Lung (tissue), 12 donors: ENCODE results near the gene TMEM234. TPM values are rescaled to one million over a fixed set of nuclear protein-coding genes. Genes with fewer than 3 reads are reported as not detected.

Experiments
- ATAC-seq: fragments of 200-7000 bp; cut with Tn5 transposase; one replicate; pipeline ENCODE4 v1.9.1; 2020; ENCODE audit warnings: moderate number of reproducible peaks; ENCODE audit not compliant: insufficient read depth, low FRiP score
- DNase-seq, 3 donors: peaks; one replicate each; pipeline ENCODE4 v3.0.0-alpha.2; 2013 to 2017
- H3K27ac ChIP-seq, 2 donors: one replicate each; pipeline ENCODE4 v1.5.1; 2013; ENCODE audit warnings: mild to moderate bottlenecking in 2 of 2, moderate library complexity in 2 of 2, control low read depth in 1 of 2, inconsistent platforms in 1 of 2, low read depth in 1 of 2, low read length in 1 of 2
- H3K27me3 ChIP-seq, 3 donors: one replicate each; pipeline ENCODE4 v1.5.1; 2013; ENCODE audit warnings: low read length in 2 of 3; ENCODE audit not compliant: control insufficient read depth in 3 of 3, insufficient read depth in 3 of 3
- H3K36me3 ChIP-seq, 4 donors: one replicate each; pipeline ENCODE4 v1.5.1; 2013; ENCODE audit warnings: low read length in 4 of 4, mild to moderate bottlenecking in 1 of 4, moderate library complexity in 1 of 4; ENCODE audit not compliant: control insufficient read depth in 4 of 4, insufficient read depth in 4 of 4
- H3K4me1 ChIP-seq, 5 donors: one replicate each; pipeline ENCODE4 v1.5.1; 2013; ENCODE audit warnings: low read length in 5 of 5, mild to moderate bottlenecking in 2 of 5, moderate library complexity in 1 of 5; ENCODE audit not compliant: control insufficient read depth in 5 of 5, insufficient read depth in 5 of 5
- H3K4me3 ChIP-seq: one replicate; pipeline ENCODE4 v1.5.1; 2013; ENCODE audit warnings: mild to moderate bottlenecking, control low read depth, moderate library complexity
- H3K9ac ChIP-seq, 2 donors: one replicate each; pipeline ENCODE4 v1.5.1; 2013; ENCODE audit warnings: low read length in 2 of 2, control low read depth in 1 of 2; ENCODE audit not compliant: insufficient read depth in 1 of 2
- H3K9me3 ChIP-seq, 4 donors: one replicate each; pipeline ENCODE4 v1.5.1; 2013; ENCODE audit warnings: low read length in 3 of 4, mild to moderate bottlenecking in 1 of 4, moderate library complexity in 1 of 4; ENCODE audit not compliant: control insufficient read depth in 4 of 4, insufficient read depth in 3 of 4
- WGBS, 2 donors: extraction: QIAGEN DNeasy Blood & Tissue Kit; methylation state at CpG; one replicate each; pipeline ENCODE4 v1.1.7; 2013; 5-methylcytosine and 5-hydroxymethylcytosine counted together
- polyA plus RNA-seq, 2 donors: library from polyadenylated mRNA; stranded (reverse); fragments of 200-250 nt; gene quantifications; one replicate each; pipeline ENCODE4 v1.2.1, GENCODE V29; 2013
- total RNA-seq, 2 donors: library from RNA; depleted of rRNA in 1 of 2; stranded (reverse); fragments of >200 nt in 1 of 2; gene quantifications; one replicate each; pipeline ENCODE4 v1.2.1, GENCODE V29; 2014 to 2021
- TF ChIP-seq, protein P1 (sequence below): IDR thresholded peaks from 2 replicates; pipeline ENCODE4 v1.5.1; 2012; ENCODE audit warnings: mild to moderate bottlenecking; ENCODE audit errors: control extremely low read depth, extremely low read depth
- donor health status: control.
- donor health status: control.
- donor health status: Bipolar disorder and iron deficiency.
- donor health status: healthy.
- donor health status: DM: yes; HTN: yes; CAD: no.

The TMEM234 gene
- total and polyA plus RNA-seq, 4 donors: 17.1 to 30.2 (median 23.6) TPM

DNA sequence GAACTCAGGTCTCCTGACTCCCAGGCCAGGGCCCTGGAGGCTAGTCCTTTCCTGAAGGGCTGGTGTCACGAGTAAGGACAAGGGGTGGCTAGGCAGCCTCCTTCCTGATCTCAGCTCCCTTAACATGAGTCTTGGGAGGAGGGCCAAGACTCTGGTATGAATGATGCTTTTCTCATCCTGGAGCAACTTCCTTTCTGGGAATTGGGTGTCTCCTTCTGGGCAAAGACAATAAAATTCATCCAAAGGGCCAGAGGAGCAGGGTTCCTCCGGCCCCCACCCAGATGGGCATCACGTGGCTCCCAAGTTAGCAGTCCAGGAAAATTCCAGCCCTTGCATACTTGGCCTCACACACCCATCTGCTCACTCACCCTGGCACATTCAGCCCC, 24.7 kb upstream of the TMEM234 start, which contains the start of gene FAM167B:
FAM167B (plus strand) TSS at position 335 of the 386 bp plus-strand sequence. CDS start 200 bp downstream, outside the sequence.
- Histone ChIP-seq H3K36me3 (no peaks in the 10 kb centered on the region), H3K9ac (no peak within 1 kb of the TSS), H3K27ac (peak within 1 kb of the TSS; percentile 51 to 79), H3K4me1 (peaks cover 0 to 20% (median 0%) of the 10 kb centered on the region in 5 donors), H3K27me3 (no peaks in the 10 kb centered on the region), H3K9me3 (no peaks in the 10 kb centered on the region), H3K4me3 (peak within 1 kb of the TSS; percentile 5)
- TF ChIP-seq, protein P1, sequence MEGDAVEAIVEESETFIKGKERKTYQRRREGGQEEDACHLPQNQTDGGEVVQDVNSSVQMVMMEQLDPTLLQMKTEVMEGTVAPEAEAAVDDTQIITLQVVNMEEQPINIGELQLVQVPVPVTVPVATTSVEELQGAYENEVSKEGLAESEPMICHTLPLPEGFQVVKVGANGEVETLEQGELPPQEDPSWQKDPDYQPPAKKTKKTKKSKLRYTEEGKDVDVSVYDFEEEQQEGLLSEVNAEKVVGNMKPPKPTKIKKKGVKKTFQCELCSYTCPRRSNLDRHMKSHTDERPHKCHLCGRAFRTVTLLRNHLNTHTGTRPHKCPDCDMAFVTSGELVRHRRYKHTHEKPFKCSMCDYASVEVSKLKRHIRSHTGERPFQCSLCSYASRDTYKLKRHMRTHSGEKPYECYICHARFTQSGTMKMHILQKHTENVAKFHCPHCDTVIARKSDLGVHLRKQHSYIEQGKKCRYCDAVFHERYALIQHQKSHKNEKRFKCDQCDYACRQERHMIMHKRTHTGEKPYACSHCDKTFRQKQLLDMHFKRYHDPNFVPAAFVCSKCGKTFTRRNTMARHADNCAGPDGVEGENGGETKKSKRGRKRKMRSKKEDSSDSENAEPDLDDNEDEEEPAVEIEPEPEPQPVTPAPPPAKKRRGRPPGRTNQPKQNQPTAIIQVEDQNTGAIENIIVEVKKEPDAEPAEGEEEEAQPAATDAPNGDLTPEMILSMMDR: no peak
- ATAC-seq (no peak), DNase-seq (peak in 2 of 3 donors; percentile 40 to 69)
- WGBS, 2 donors: 45 to 63% methylated on average over 3 of the region's 3 CpGs

DNA sequence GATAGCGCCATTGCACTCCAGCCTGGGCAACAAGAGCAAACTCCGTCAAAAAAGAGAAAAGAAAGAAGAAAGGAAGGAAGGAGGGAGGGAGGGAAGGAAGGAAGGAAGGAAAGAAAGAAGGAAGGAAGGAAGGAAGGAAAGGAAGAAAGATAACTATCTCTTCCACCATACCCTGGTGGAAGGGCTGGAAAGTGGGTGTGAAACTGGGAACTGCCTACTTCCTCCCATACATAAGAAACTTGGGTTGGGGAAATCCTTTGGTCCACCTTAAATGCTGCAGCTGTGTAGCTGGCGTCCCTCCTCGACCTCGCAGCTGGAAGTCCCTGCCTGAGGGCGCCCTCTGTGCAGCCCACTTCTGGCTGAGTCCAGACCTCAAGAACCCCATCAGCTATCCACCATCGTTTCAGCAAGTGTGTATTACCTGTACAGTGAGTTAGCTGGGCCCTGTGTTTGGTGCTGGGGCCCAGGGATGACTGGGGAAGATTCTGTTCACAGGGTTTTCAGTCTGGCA, 20.2 kb upstream of the TMEM234 start:
- TF ChIP-seq, protein P1: no peak
- H3K4me1 ChIP-seq: peaks cover 0 to 33% (median 2%) of the 10 kb centered on the region in 5 donors
- H3K27me3 ChIP-seq: no peaks in the 10 kb centered on the region
- no peaks in the 10 kb centered on the region for H3K36me3 ChIP-seq
- WGBS, 2 donors: 27 to 33% methylated on average over 7 of the region's 7 CpGs
- no peak overlapping the region for H3K9ac ChIP-seq
- peak; percentile 46 to 78 (median 71) for DNase-seq
- peak overlapping the region in 1 of 2 donors; percentile 43 for H3K27ac ChIP-seq
- no peak for ATAC-seq
- H3K4me3 ChIP-seq: no peak overlapping the region
- no peaks in the 10 kb centered on the region for H3K9me3 ChIP-seq

DNA sequence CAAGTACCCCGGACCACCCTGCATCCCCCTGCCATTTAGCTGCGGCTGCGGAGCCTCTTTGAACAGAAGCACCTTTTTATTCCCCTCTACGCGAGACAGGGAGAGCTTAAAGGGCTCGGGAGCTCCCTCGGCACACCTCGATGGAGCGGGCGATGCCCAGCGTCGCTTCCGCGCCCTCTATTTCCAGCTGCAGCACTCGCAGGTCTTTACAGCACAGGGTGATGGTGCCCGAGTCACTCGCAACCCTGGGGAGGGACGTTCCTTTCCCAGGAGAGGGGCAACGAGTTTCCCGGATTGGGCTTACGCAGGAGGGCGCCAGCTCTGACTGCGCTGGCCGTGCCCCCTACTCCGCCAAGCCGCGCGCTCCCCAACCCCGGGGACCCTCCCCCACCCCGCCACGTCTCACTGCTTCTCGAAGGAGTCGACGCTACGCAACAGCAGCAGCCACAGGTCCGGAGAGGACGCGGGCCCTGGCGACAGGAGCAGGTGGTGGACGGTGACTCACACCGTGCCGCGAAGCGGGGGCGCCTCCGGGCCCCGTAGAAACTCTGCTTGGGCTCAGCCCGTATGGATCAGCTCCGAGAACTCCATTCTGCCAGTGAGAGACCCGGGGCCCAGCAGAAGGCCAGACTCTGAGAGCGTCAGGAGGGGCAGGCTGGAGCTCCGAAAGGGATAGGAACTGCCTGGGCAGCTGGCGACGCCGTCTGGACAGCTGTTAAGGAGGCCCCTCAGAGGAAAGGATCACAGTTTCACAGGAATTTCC, 19.0 kb upstream of the TMEM234 start:
- ATAC-seq: peak; percentile 60
- WGBS, 2 donors: 1 to 2% methylated on average over 55 of the region's 55 CpGs

More for the DNA sequence above, 19.0 kb upstream of the TMEM234 start:
- Histone ChIP-seq H3K9ac (peak overlapping the region; percentile 63 to 65), H3K27me3 (no peaks in the 10 kb centered on the region), H3K36me3 (no peaks in the 10 kb centered on the region), H3K4me3 (peak overlapping the region; percentile 50), H3K27ac (peak overlapping the region; percentile 71 to 75), H3K9me3 (no peaks in the 10 kb centered on the region), H3K4me1 (peaks cover 0 to 31% (median 0%) of the 10 kb centered on the region in 5 donors)
- TF ChIP-seq, protein P1: no peak
- peak; percentile 80 to 82 (median 81) for DNase-seq
